Pulmonary artery endothelial cell (primary cell): ENCODE measurements around the gene THADA. TPM values are rescaled to one million over a fixed set of nuclear protein-coding genes. Genes with fewer than 3 reads are reported as not detected.
"Not testable (repeated sequence)": the region's sequence is repeated elsewhere in the genome, so short reads cannot be mapped to it uniquely, and the experiment has no call there.

Source experiments
- DNase-seq: peaks from one replicate; pipeline ENCODE4 v3.0.0-alpha.2; 2011; ENCODE audit warnings: low read depth, low spot score
- total RNA-seq: library from RNA; depleted of rRNA; stranded (reverse); fragments of >200 nt; gene quantifications from 2 replicates; pipeline ENCODE4 v1.2.3, GENCODE V29; 2014

Gene THADA
- total RNA-seq, 1 donor from 2014 or later = 22.7 TPM

- no peak for DNase-seq
Measured at GRCh38 chr2:43388371-43388770, 207.5 kb downstream of the THADA start.

GRCh38 chr2:43387092-43388062 is 208.5 kb downstream of the THADA start:
- no peak for DNase-seq

- not testable (repeated sequence) for DNase-seq
Measured at GRCh38 chr2:43386679-43387078, 209.2 kb downstream of the THADA start.

GRCh38 chr2:43384143-43384542 is 211.7 kb downstream of the THADA start:
- no peak for DNase-seq

GRCh38 chr2:43383533-43383932 is 212.3 kb downstream of the THADA start:
- DNase-seq = no peak

- no peak for DNase-seq
Measured at GRCh38 chr2:43379494-43379893, 216.3 kb downstream of the THADA start.

- no peak for DNase-seq
Measured at GRCh38 chr2:43377327-43377726, 218.5 kb downstream of the THADA start.

GRCh38 chr2:43376523-43377198 is 219.2 kb downstream of the THADA start:
- DNase-seq = no peak

- no peak for DNase-seq
Measured at GRCh38 chr2:43375746-43376522, 219.9 kb downstream of the THADA start.

- DNase-seq = no peak
Measured at GRCh38 chr2:43372416-43373081, 223.3 kb downstream of the THADA start.

GRCh38 chr2:43370705-43371104 is 225.1 kb downstream of the THADA start:
- no peak for DNase-seq

- no peak for DNase-seq
Measured at GRCh38 chr2:43370146-43370545, 225.7 kb downstream of the THADA start.

- no peak for DNase-seq
Measured at GRCh38 chr2:43368483-43369385, 227.1 kb downstream of the THADA start.

- DNase-seq = no peak
Measured at GRCh38 chr2:43367012-43367782, 228.6 kb downstream of the THADA start.

GRCh38 chr2:43363120-43363519 is 232.7 kb downstream of the THADA start:
- no peak for DNase-seq

- DNase-seq = no peak
Measured at GRCh38 chr2:43361286-43361685, 234.6 kb downstream of the THADA start.

- no peak for DNase-seq
Measured at GRCh38 chr2:43360137-43360536, 235.7 kb downstream of the THADA start.

GRCh38 chr2:43358410-43359201 is 237.2 kb downstream of the THADA start:
- DNase-seq = no peak

GRCh38 chr2:43356774-43357173 is 239.1 kb downstream of the THADA start:
- no peak for DNase-seq
